Fibroblast of skin of right quadriceps (primary cell): ENCODE measurements around the gene FIS1.
"Not testable (repeated sequence)": the region's sequence is repeated elsewhere in the genome, so short reads cannot be mapped to it uniquely, and the experiment has no call there.

Source experiments
- DNase-seq: peaks from one replicate; pipeline ENCODE4 v3.0.0-alpha.2; 2013

The FIS1 gene

GRCh38 chr7:101255796-101256195 lies 10.9 kb upstream of the FIS1 start:
- DNase-seq: no peak

DNA sequence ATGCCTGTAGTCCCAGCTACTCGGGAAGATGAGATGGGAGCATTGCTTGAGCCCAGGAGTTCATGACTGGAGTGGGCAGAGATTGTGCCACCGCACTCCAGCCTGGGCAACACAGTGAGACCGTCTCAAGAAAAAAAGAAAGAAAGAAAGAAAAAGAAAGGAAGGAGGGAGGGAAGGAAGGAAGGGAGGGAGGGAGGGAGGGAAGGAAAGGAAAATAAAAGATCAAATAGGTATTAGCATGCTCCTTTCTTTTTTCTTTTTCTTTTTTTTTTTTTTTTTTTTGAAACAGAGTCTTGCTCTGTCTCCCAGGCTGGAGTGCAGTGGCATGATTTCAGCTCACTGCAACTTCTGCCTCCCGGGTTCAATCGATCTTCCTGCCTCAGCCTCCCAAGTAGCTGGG lies 8.3 kb upstream of the FIS1 start:
- not testable (repeated sequence) for DNase-seq

DNA sequence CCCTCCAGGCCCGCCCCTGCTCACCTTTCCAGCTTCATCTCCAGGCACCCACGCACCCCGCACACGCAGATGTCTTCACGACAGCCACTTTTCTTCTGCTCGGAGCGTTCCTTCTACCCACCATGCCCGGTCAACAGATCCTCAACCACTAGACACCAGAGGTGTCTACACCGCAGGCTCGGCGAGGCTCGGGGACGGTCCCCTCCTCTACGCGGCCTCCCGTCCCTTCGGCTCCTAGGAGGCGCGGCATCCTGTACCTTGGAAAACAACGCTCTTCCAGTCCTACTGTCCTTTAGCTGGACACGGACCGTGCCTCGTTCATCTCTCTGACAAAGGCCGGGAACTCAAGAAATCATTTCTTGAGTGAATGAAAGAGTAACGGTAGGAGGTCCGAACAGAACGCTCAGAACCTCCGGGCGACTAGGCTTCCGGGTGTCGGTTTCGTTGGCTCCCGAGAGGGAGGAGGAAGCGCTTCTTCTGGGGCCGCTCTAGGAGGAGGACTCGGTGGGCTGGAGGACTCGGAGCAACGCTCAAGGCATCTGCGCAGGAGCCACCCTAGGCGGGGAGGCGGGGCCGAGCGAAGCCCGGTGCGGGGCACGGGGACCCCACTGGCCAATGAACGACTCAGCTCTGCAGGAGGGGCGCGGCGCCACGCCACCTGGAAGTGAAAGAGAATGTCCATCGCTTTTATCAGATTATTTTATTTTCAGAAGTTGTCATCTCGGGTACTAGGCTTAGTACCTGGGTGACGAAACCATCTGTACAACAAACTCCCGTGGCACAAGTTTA lies 7.2 kb upstream of the FIS1 start:
- DNase-seq: peak; percentile 98

DNA sequence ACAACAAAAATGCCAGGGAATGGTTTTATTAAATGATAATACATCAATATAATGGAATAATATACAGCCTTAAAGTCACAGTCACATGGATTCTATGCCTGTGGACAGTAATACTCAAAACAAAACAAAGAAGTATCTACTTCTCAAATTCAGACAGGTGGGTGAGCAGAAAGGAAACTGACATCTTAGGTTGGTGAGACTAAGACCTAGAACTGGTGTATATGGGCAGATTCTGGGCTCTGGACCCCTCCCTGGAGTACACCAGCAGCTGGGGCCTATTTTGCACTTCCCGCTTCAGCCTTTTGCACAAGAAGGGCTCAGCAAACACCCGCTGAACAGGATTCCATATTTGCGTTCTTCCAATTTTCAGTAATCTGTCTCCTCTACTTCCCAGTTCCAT lies 5.4 kb upstream of the FIS1 start:
- DNase-seq: no peak

- DNase-seq: no peak
Measured at GRCh38 chr7:101248276-101248675, 3.4 kb upstream of the FIS1 start.

DNA sequence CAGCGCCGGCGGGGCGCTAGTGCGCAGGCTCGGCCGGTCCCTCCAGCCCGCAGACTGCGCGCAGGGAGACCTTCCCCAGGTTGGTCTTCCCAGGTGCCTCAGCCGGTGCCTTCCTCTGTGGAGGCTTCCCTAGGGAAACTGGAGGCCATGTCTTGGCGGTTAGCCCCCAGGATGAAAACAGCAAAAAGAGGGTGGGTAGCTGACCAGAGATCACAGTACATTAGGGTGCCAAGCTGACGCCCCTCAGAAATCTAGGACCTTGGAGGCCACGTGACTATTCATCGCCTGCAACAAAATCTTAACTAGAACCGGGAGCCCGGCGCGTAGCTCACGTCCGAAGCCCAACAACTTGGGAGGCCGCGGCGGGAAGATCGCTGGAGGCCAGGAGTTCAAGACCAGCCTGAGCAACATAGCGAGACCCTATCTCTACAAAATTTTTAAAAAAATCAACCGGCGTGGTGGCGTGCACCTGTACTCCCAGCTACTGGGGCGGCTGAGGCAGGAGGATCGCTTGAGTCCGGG lies 327 bp upstream of the FIS1 start:
- DNase-seq: no peak

GRCh38 chr7:101243646-101244374 lies 1.1 kb downstream of the FIS1 start:
- no peak for DNase-seq

- no peak for DNase-seq
Measured at GRCh38 chr7:101241443-101242349, 3.2 kb downstream of the FIS1 start.

DNA sequence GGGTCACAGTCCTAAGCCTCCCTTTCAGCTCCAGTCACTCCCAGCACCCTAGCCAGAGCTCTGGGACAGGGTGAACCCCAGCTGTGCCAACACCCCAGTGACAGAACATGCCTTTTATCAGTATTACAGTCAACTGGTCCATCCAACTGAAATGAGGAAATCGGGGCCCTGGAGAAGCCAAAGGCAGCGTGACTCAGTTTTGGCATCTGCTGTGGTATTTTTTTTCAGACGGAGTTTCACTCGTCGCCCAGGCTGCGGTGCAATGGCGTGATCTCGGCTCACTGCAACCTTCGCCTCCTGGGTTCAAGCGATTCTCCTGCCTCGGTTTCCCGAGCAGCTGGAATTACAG lies 3.9 kb downstream of the FIS1 start:
- DNase-seq: no peak

DNA sequence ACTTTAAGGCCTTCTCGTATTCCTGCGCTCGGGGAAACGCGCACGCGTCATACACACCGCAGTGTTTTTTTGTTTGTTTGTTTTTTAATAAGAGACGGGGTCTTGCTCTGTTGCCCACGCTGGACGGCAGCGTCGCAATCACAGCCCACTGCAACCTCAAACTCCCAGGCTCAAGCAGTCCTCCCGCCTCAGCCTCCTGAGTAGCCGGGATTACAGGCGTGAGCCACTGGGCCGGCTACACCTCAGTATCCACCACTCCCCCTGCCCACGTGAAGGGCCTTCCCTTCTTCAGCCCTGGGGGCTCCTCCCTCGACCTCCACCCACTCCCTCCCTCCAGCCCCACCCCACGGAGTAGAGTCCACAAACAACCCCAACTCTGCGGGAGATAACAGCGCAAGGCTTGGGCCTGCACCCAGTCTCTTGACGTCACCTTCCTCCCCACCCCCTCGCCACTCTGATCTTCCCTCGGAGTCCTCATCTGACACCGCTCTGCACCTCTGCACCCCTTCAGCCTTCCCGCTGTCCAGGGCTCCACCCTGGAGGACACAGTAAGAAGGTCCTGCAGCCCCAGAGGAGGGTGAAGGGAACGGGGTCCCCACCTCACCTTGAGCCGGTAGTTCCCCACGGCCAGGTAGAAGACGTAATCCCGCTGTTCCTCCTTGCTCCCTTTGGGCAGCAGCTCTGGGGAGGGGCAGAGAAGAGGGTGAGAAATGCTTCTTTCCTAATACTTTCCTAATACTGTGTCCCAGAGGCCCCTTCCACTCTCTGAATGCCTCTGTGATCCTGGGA lies 4.5 kb downstream of the FIS1 start:
- no peak for DNase-seq

DNA sequence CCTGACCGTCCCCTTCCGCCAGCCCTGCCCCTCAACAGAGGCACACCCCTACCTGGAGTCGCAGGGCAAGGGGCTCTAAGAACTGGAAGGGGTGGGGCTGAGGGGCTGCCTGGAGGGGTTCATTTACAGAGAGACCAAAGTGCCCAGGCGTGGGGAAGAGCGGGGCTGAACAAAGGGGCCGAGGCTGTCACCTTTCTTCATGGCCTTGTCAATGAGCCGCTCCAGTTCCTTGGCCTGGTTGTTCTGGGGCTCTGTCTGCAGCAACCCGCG lies 5.0 kb downstream of the FIS1 start:
- no peak for DNase-seq

DNA sequence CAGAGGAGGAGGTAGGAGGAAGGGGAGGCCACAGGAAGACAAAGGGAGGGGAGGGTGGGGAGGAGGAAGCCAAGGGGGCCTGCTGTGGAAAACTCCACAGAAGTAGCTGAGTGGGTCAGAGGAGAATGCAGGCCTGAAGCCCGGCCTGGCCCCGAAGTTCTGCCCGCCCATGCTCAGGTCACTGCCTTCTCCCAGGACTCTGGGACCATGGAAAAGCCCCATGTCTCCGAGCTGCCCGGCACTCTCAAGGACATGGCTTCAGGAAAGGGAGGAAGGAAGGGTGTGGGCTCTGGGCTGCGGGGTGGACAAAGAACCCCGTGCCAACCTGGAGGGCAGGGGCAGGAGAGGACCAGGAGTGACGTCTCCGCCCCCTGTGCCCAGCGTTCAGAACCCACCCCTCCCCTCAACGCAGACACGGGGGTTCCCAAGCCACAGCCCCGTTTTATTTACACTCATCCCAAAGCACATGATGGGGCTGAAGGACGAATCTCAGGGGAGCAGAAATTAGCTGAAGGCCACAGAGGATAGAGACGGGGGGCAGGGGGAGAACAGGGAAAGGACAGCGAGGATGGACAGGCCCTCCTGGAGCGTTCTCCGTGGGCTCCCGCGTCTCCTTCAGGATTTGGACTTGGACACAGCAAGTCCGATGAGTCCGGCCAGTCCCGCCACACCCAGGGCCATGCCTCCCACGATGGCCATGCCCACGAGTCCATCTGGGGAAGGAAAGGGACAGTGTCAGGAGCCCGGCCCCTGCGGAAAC lies 5.5 kb downstream of the FIS1 start:
- no peak for DNase-seq

GRCh38 chr7:101238226-101239182 lies 6.4 kb downstream of the FIS1 start:
- DNase-seq: no peak

DNA sequence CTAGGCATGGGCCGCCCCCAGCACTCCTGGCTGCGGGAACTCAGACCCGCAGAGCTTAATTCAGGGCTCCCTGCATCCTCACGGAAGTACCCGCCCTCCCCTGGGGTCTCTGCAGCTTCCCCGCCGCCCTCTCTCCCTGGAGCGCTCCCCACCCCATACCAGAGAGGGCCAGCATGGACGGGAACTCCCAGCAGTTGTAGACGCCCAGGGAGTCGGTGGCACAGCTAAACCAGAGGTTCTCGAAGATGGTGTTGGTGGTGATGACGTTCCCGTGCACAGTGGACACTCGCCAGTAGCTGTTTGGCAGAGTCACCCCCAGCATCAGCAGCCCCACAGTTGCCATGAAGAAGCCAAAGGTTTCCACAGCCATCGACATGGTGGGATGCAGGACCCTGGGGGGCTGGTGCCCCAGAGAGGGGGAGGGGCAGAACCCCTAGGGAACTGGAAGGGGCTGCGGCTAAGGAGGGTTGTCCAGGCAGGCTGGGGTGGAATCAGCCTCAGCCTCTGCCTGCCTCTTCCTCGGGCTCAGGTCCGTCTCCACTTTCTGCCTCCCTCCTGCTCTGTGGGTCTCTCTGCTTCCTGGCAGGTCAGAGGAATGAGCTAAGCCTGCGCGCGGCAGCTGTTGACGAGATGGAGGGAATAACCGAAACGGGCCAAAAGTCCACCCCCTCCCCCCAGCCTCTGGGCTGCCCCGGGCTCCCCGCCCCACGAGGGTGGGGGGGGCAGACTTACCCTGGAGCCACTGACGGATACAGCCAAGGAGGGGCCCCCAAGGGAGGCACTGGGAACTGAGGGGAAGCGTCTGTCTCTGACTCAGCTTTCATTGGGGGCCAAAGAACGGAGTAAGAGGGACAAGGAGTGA lies 7.4 kb downstream of the FIS1 start, which contains the start of gene CLDN15:
Gene CLDN15 (minus strand): TSS at position 597 of the 862 bp plus-strand sequence. CDS start 221 bp downstream, at position 376.
- peak; percentile 73 for DNase-seq

GRCh38 chr7:101236292-101236835 lies 8.5 kb downstream of the FIS1 start:
- DNase-seq: no peak

DNA sequence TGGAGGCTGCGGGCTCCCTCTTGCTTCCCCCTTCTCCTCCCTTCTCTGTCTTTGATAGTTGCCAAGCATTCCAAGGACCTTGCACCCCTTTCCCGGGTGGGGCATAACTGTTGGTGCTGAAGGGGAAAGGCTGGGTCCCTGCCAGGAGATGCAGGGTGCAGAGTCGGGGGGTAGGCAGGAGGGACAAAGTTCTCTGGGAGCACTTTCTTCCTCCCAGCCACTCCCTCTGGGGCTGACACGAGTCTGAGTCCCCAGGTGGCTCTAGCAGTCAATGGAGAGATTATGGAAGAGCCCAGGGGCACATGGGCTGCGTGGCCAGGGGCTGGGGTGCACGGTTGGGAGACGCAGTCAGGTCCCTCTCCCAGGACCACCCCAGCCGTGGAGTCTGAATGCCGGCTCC lies 9.4 kb downstream of the FIS1 start:
- no peak for DNase-seq

DNA sequence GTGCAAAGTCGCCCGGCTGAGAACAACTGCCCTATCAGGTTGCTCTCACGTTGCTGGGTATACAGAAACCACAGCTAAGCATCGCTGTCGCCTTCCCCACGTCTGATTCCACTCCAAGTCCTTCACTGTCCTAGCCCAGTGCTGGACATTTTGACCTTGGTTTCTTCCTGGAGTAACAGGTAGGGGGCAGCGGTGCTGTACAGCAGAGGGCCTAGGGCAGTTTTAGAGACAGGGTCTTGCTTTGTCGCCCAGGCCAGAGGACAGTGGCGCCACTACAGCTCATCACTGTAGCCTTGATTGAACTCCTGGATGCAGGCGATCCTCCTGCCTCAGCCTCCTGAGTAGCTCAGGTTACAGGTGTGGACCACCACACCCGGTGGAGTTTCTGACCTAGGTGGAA lies 9.8 kb downstream of the FIS1 start:
- DNase-seq: no peak

DNA sequence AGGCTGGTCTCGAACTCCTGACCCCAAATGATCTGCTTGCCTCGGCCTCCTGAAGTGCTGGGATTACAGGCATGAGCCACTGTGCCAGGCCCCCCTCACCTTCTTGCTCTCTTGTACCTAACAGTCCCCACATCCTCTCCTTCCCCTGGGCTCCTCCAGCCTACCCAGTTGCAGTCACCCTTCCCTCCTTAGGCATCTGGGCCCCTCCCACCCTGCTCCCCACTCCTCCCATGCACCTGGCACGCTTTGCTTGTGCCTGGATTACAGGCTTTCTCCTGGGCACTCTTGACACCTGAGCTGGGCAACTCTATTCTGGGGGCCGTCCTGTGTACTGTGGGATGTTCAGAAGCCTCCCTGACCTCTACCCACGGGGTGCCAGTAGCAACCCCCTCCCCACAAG lies 10.2 kb downstream of the FIS1 start:
- DNase-seq: no peak

- DNase-seq: no peak
Measured at GRCh38 chr7:101233907-101234547, 10.9 kb downstream of the FIS1 start.
